ENCODE data around the gene MMP24OS. TPM values are rescaled to one million over a fixed set of nuclear protein-coding genes. Genes with fewer than 3 reads are reported as not detected.
A peak's percentile ranks its signal among the peaks of the same experiment; 100 is the strongest.

The MMP24OS gene
- total RNA-seq, 1 experiment from 2014 or later, result 42.3 TPM

DNA sequence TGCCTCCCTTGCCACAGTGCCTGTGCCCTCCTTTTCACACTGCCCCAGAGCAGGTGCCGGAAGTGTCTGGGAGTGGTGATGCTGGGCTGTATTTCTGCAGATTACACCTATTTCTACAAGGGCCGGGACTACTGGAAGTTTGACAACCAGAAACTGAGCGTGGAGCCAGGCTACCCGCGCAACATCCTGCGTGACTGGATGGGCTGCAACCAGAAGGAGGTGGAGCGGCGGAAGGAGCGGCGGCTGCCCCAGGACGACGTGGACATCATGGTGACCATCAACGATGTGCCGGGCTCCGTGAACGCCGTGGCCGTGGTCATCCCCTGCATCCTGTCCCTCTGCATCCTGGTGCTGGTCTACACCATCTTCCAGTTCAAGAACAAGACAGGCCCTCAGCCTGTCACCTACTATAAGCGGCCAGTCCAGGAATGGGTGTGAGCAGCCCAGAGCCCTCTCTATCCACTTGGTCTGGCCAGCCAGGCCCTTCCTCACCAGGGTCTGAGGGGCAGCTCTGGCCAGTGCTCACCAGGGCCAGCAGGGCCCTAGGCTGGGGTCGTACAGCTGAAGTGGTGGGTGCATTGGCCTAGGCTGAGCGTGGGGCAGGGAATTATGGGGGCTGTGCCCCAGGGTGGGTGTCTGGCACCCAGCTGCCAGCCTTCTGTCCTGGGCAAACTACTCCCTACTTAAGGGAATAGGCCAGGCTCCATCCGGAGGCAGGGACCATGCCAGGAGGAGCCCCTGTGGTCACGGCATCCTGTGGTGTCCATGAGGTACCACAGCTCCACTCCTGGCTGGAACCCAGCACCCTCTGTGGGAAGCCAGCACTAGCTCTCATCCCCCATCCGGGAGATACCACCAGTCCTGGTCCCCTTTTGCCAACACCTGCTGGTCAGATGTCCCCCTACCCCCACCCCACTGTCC is 3.5 kb downstream of the MMP24OS start:
- ChIA-PET POLR2A (interaction anchor here (0.6 to 1.4 kb wide), 3 partner anchors 8 to 11 kb away, joined by 3 to 5 read pairs (median 5); no protein-coding TSS in a partner anchor), CTCF (interaction anchor here (0.6 to 4.2 kb wide), 4 partner anchors 10 to 421 kb away, joined by 3 to 21 read pairs (median 4); no protein-coding TSS in a partner anchor)
- TF ChIP-seq, protein P1, sequence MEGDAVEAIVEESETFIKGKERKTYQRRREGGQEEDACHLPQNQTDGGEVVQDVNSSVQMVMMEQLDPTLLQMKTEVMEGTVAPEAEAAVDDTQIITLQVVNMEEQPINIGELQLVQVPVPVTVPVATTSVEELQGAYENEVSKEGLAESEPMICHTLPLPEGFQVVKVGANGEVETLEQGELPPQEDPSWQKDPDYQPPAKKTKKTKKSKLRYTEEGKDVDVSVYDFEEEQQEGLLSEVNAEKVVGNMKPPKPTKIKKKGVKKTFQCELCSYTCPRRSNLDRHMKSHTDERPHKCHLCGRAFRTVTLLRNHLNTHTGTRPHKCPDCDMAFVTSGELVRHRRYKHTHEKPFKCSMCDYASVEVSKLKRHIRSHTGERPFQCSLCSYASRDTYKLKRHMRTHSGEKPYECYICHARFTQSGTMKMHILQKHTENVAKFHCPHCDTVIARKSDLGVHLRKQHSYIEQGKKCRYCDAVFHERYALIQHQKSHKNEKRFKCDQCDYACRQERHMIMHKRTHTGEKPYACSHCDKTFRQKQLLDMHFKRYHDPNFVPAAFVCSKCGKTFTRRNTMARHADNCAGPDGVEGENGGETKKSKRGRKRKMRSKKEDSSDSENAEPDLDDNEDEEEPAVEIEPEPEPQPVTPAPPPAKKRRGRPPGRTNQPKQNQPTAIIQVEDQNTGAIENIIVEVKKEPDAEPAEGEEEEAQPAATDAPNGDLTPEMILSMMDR (IDR thresholded peaks at IDR 0.05; ENCODE audit: insufficient read depth in 1 of 2, low read depth in 1 of 2, low read length in 1 of 2, severe bottlenecking in 1 of 2, unreplicated experiment in 1 of 2), result no peak
- no peaks in the 10 kb centered on the region for H3K9me3 ChIP-seq
- peaks cover 48% of the 10 kb centered on the region for H3K36me3 Mint-ChIP-seq (ENCODE audit: insufficient read depth, unreplicated experiment)
- no peaks in the 10 kb centered on the region for H3K4me1 Mint-ChIP-seq (ENCODE audit: low read depth, unreplicated experiment)
- H3K36me3 ChIP-seq (ENCODE audit: control insufficient read depth, insufficient read depth, low read length), result peaks cover 2% of the 10 kb centered on the region
- peak in 1 of 2 experiments; percentile 54 for DNase-seq
- intact Hi-C loops (cut with micrococcal nuclease; ENCODE audit: unreplicated experiment), result no loop called here
- H3K4me3 Mint-ChIP-seq (ENCODE audit: unreplicated experiment), result no peak overlapping the region
- BruUV-seq (replicated peaks), result no TSS peak
- H3K4me3 ChIP-seq (ENCODE audit: low read depth, low read length), result no peak overlapping the region
- peaks cover 4% of the 10 kb centered on the region; the same call in 1 of the 2 replicates for H3K4me1 ChIP-seq
- no peak overlapping the region for H3K27ac Mint-ChIP-seq (ENCODE audit: unreplicated experiment)
- no peaks in the 10 kb centered on the region for H3K27me3 Mint-ChIP-seq (ENCODE audit: insufficient read depth, unreplicated experiment)
- no peaks in the 10 kb centered on the region for H3K9me3 Mint-ChIP-seq (ENCODE audit: unreplicated experiment)
- no peaks in the 10 kb centered on the region for H3K27me3 ChIP-seq (replicated peaks; ENCODE audit: control insufficient read depth, insufficient read depth, low read length)

DNA sequence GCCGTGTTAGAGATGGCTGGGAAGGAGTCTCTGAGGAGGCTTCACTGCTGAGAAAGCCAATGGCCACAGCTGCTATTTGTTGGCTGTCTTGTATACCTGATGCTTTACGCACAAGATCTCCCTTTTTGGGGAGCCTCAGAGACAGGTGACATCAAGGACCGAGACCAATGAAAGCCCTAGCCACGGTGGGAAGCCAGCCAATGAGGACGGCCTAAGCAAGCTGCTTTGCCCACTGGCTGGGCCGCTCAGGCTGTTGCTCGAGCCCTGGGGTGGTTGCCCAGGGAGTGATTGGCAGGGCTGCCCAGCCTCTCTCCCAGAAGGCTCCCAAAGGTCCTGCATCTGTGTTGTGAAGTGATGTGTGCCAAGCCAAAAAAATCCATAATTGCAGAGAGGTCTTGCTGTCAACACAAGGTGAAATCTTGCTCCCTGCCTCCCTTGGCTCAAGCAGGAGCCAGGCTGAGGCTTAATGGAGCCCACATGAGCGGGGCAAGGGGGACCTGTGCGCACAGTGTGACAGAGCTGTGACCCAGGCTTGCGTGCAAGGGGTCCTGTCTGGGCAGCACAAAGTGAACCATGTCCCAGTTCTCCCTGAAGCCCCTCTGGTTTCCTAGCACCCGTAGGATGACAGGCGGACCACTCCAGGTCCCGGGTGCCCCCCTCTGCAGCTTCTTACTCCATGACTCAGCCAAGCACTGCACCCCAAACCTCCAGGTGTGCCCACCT is 4.3 kb downstream of the MMP24OS start:
- Mint-ChIP-seq H3K4me3 (ENCODE audit: unreplicated experiment) (no peak overlapping the region), H3K4me1 (ENCODE audit: low read depth, unreplicated experiment) (no peaks in the 10 kb centered on the region), H3K9me3 (ENCODE audit: unreplicated experiment) (no peaks in the 10 kb centered on the region), H3K27ac (ENCODE audit: unreplicated experiment) (no peak overlapping the region), H3K36me3 (ENCODE audit: insufficient read depth, unreplicated experiment) (peaks cover 47% of the 10 kb centered on the region), H3K27me3 (ENCODE audit: insufficient read depth, unreplicated experiment) (no peaks in the 10 kb centered on the region)
- no peaks in the 10 kb centered on the region for H3K9me3 ChIP-seq
- no TSS peak for BruUV-seq (replicated peaks)
- H3K4me3 ChIP-seq (ENCODE audit: low read depth, low read length), result no peak overlapping the region
- ChIA-PET POLR2A (interaction anchor here (0.6 to 1.4 kb wide), 4 partner anchors 10 to 129 kb away, joined by 3 to 5 read pairs (median 4); no protein-coding TSS in a partner anchor), CTCF (interaction anchor here (0.6 to 2.3 kb wide), 3 partner anchors 10 to 255 kb away, joined by 4 to 12 read pairs (median 4); partner anchors contain the start of gene EIF6)
- no peaks in the 10 kb centered on the region; the same call in 1 of the 2 replicates for H3K36me3 ChIP-seq (ENCODE audit: control insufficient read depth, insufficient read depth, low read length)
- intact Hi-C loops (cut with micrococcal nuclease; ENCODE audit: unreplicated experiment), result no loop called here
- no peaks in the 10 kb centered on the region for H3K27me3 ChIP-seq (replicated peaks; ENCODE audit: control insufficient read depth, insufficient read depth, low read length)
- no peak for DNase-seq
- peaks cover 8% of the 10 kb centered on the region for H3K4me1 ChIP-seq
- TF ChIP-seq, protein P1 (IDR thresholded peaks at IDR 0.05; ENCODE audit: insufficient read depth in 1 of 2, low read depth in 1 of 2, low read length in 1 of 2, severe bottlenecking in 1 of 2, unreplicated experiment in 1 of 2), result no peak

DNA sequence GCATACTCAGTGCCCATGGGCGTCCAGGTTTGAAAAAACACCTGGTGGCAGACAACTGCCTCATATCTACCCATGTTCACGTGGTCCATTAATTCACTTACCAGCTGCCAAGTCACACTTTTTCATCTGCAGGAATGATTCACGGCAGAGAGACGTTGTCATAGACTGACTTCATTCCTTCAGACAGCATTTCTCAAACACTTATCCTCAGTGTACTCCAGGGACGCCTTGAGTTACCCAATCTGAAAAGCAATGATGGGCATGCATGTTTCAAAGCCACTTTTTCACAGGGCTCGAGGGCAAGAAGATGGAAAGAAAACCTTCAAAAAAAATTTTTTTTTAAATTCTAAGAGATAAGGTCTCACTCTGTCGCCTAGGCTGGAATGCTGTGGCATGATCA is 6.0 kb downstream of the MMP24OS start:
- H3K27ac Mint-ChIP-seq (ENCODE audit: unreplicated experiment), result no peak overlapping the region
- Histone ChIP-seq H3K36me3 (ENCODE audit: control insufficient read depth, insufficient read depth, low read length) (no peaks in the 10 kb centered on the region; the same call in 1 of the 2 replicates), H3K27me3 (replicated peaks; ENCODE audit: control insufficient read depth, insufficient read depth, low read length) (no peaks in the 10 kb centered on the region), H3K4me1 (peaks cover 4% of the 10 kb centered on the region), H3K4me3 (ENCODE audit: low read depth, low read length) (no peak overlapping the region), H3K9me3 (no peaks in the 10 kb centered on the region)
- intact Hi-C loops (cut with micrococcal nuclease; ENCODE audit: unreplicated experiment), result no loop called here
- TF ChIP-seq, protein P1 (IDR thresholded peaks at IDR 0.05; ENCODE audit: insufficient read depth in 1 of 2, low read depth in 1 of 2, low read length in 1 of 2, severe bottlenecking in 1 of 2, unreplicated experiment in 1 of 2), result no peak
- ChIA-PET CTCF (interaction anchor here (0.7 to 4.7 kb wide), 3 partner anchors 127 to 396 kb away, joined by 3 to 45 read pairs (median 12); no protein-coding TSS in a partner anchor), POLR2A (no interaction called here)
- DNase-seq, result no peak
- peaks cover 7% of the 10 kb centered on the region for H3K4me1 Mint-ChIP-seq (ENCODE audit: low read depth, unreplicated experiment)
- H3K36me3 Mint-ChIP-seq (ENCODE audit: insufficient read depth, unreplicated experiment), result peaks cover 30% of the 10 kb centered on the region
- H3K9me3 Mint-ChIP-seq (ENCODE audit: unreplicated experiment), result no peaks in the 10 kb centered on the region
- no TSS peak for BruUV-seq (replicated peaks)
- H3K4me3 Mint-ChIP-seq (ENCODE audit: unreplicated experiment), result no peak overlapping the region
- H3K27me3 Mint-ChIP-seq (ENCODE audit: insufficient read depth, unreplicated experiment), result no peaks in the 10 kb centered on the region
